ENCODE measurements around the gene XXYLT1.

Gene XXYLT1

GRCh38 chr3:195257454-195258448 is 13.2 kb downstream of the XXYLT1 start:
- TF ChIP-seq PKNOX1 (IDR thresholded peaks at IDR 0.05) = no peak
- no peak for TF ChIP-seq ELF4 (IDR thresholded peaks at IDR 0.05)
- no peak for TF ChIP-seq NFRKB (IDR thresholded peaks at IDR 0.05)
- TF ChIP-seq FOXK2 (IDR thresholded peaks at IDR 0.05) = no peak
- no peak for TF ChIP-seq SUZ12 (IDR thresholded peaks at IDR 0.05)
- no peak for TF ChIP-seq FOXM1 (IDR thresholded peaks at IDR 0.05; ENCODE audit: borderline replicate concordance)
- no peak for TF ChIP-seq BHLHE40 (IDR thresholded peaks at IDR 0.05; ENCODE audit: borderline replicate concordance)
- TF ChIP-seq L3MBTL2 (conservative IDR thresholded peaks at IDR 0.05) = no peak
- no peak for TF ChIP-seq SP1 (IDR thresholded peaks at IDR 0.05)
- no peak for TF ChIP-seq ZNF384 (IDR thresholded peaks at IDR 0.05)
- no peak for TF ChIP-seq LEF1 (IDR thresholded peaks at IDR 0.05; ENCODE audit: borderline replicate concordance)
- TF ChIP-seq HDGF (IDR thresholded peaks at IDR 0.05; ENCODE audit: borderline replicate concordance) = no peak
- TF ChIP-seq FOXA1 (IDR thresholded peaks at IDR 0.05) = no peak
- TF ChIP-seq CTBP1 (IDR thresholded peaks at IDR 0.05; ENCODE audit: borderline replicate concordance) = no peak
- no peak for TF ChIP-seq TARDBP (IDR thresholded peaks at IDR 0.05)
- TF ChIP-seq ARNT (IDR thresholded peaks at IDR 0.05) = no peak
- POLR2A ChIA-PET = interaction anchor here (1.4 kb wide), 1 partner anchor 13 kb away, joined by 4 read pairs; the partner anchor contains the start of gene XXYLT1
- DNase-seq (ENCODE audit: extremely low spot score) = no peak
- CTCF ChIA-PET = interaction anchor here (1.3 kb wide), 1 partner anchor 575 kb away, joined by 3 read pairs; no protein-coding TSS in a partner anchor

DNA sequence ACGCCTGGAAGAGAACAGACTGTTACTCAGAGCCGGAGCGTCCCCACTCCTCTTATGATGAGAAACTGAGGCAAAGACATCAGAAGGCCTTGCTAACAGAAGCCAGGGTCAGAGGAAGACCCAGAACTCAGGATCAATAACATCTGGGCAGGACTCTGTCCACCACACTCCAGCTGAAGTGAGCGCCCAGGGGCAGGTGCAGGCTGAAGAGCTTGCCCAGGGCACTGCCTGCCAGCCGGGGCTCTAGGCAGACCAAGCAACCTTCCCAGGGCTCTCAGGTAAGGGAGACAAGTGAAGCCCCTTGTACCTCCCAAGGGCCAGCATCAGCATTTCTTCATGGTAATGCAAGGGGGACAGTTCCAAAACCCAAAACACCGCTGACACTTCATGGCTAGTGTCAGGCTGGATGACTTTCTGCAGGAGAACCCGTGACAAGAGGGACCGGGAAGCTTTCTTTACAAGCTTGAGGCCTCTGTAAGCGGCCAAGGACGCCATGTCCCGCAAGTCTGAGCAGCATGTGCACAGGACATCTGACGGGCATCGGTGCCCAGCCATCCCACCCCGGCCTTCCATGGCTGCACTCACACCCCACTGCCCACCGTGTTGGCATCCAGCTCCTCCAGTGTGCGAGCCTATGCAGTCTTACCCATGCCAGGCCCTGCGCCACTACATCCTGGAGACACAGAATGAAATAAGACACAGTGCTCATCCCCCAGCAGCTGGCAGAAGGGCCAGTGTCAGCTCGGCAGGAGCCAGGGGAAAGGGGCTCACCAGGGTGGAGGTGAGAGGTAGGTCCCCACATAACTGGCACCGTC is 14.1 kb downstream of the XXYLT1 start:
- TF ChIP-seq NFRKB (IDR thresholded peaks at IDR 0.05) = no peak
- no peak for TF ChIP-seq FOXA1 (IDR thresholded peaks at IDR 0.05)
- TF ChIP-seq TARDBP (IDR thresholded peaks at IDR 0.05) = no peak
- no peak for TF ChIP-seq ARNT (IDR thresholded peaks at IDR 0.05)
- TF ChIP-seq ELF4 (IDR thresholded peaks at IDR 0.05) = no peak
- TF ChIP-seq FOXM1 (IDR thresholded peaks at IDR 0.05; ENCODE audit: borderline replicate concordance) = no peak
- no peak for TF ChIP-seq L3MBTL2 (conservative IDR thresholded peaks at IDR 0.05)
- no peak for TF ChIP-seq PKNOX1 (IDR thresholded peaks at IDR 0.05)
- TF ChIP-seq SUZ12 (IDR thresholded peaks at IDR 0.05) = no peak
- TF ChIP-seq SP1 (IDR thresholded peaks at IDR 0.05) = no peak
- no peak for TF ChIP-seq BHLHE40 (IDR thresholded peaks at IDR 0.05; ENCODE audit: borderline replicate concordance)
- TF ChIP-seq HDGF (IDR thresholded peaks at IDR 0.05; ENCODE audit: borderline replicate concordance) = no peak
- ChIA-PET CTCF (interaction anchor here (1.3 kb wide), 1 partner anchor 575 kb away, joined by 3 read pairs; no protein-coding TSS in a partner anchor), POLR2A (interaction anchor here (1.4 kb wide), 1 partner anchor 14 kb away, joined by 4 read pairs; the partner anchor contains the start of gene XXYLT1)
- no peak for DNase-seq (ENCODE audit: extremely low spot score)

DNA sequence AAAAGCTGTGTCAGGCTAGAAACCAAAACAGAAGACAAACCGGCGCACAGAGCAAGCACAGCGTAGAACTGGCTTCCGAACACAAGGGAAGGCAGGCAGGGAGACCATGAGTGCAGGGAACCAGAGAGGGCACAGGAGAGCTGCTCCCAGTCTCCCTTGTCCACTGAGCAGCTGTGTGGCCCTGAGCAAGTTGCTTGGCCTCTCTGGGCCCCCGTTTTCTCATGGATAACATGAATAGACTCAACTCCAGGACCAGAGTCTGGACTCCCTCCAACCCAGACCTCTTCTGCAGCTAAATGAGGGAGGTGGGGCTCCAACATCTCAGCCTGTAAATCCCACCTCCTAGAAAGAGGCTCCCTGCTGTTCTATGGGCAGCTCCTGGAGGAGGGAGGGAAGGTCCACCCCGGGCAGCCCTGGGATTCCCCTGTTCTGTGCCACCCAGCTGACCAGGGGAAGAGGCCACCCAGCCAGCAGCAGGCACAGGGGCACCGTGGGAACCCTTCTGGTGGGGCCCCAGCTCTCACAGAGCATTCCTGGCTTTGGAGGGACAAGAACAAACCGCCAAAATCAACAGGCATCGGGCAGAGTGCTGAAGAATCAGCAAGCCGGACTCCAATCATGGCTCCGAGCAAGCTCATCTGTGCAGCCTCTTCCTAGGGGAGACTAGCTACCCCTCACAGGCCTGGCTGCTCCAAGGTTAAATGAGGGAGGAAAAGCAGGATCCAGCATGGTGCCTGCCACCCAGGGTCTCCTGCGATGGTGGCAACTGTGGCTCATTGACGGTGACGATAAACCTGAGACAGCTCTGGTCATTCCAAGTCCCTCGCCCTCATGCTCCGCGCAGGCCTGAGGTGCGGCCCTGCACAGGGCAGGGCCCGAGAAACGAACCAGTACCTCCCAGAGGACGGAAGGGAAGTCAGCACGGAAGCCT is 15.1 kb downstream of the XXYLT1 start:
- TF ChIP-seq L3MBTL2 (conservative IDR thresholded peaks at IDR 0.05) (no peak), NFRKB (IDR thresholded peaks at IDR 0.05) (no peak), SP1 (IDR thresholded peaks at IDR 0.05) (no peak), BHLHE40 (IDR thresholded peaks at IDR 0.05; ENCODE audit: borderline replicate concordance) (no peak), ARNT (IDR thresholded peaks at IDR 0.05) (no peak), SUZ12 (IDR thresholded peaks at IDR 0.05) (no peak), TARDBP (IDR thresholded peaks at IDR 0.05) (no peak), CTBP1 (IDR thresholded peaks at IDR 0.05; ENCODE audit: borderline replicate concordance) (no peak), LEF1 (IDR thresholded peaks at IDR 0.05; ENCODE audit: borderline replicate concordance) (no peak), FOXK2 (IDR thresholded peaks at IDR 0.05) (no peak), FOXM1 (IDR thresholded peaks at IDR 0.05; ENCODE audit: borderline replicate concordance) (no peak), ZNF384 (IDR thresholded peaks at IDR 0.05) (no peak)
- CTCF ChIA-PET = interaction anchor here (0.7 kb wide), 1 partner anchor 573 kb away, joined by 4 read pairs; no protein-coding TSS in a partner anchor
- POLR2A ChIA-PET = interaction anchor here (1.4 kb wide), 1 partner anchor 15 kb away, joined by 4 read pairs; the partner anchor contains the start of gene XXYLT1
- DNase-seq (ENCODE audit: extremely low spot score) = no peak

GRCh38 chr3:195255176-195255500 is 15.8 kb downstream of the XXYLT1 start:
- POLR2A ChIA-PET = interaction anchor here (0.9 kb wide), 1 partner anchor 15 kb away, joined by 3 read pairs; no protein-coding TSS in a partner anchor

More at GRCh38 chr3:195255176-195255500, 15.8 kb downstream of the XXYLT1 start:
- DNase-seq (ENCODE audit: extremely low spot score) = no peak
- TF ChIP-seq NFRKB (IDR thresholded peaks at IDR 0.05) (no peak), FOXM1 (IDR thresholded peaks at IDR 0.05; ENCODE audit: borderline replicate concordance) (no peak), SUZ12 (IDR thresholded peaks at IDR 0.05) (no peak), HDGF (IDR thresholded peaks at IDR 0.05; ENCODE audit: borderline replicate concordance) (no peak), ELF4 (IDR thresholded peaks at IDR 0.05) (no peak), ZNF384 (IDR thresholded peaks at IDR 0.05) (no peak), TARDBP (IDR thresholded peaks at IDR 0.05) (no peak), PKNOX1 (IDR thresholded peaks at IDR 0.05) (no peak), CTBP1 (IDR thresholded peaks at IDR 0.05; ENCODE audit: borderline replicate concordance) (no peak), L3MBTL2 (conservative IDR thresholded peaks at IDR 0.05) (no peak), ARNT (IDR thresholded peaks at IDR 0.05) (no peak), LEF1 (IDR thresholded peaks at IDR 0.05; ENCODE audit: borderline replicate concordance) (no peak), BHLHE40 (IDR thresholded peaks at IDR 0.05; ENCODE audit: borderline replicate concordance) (no peak), FOXA1 (IDR thresholded peaks at IDR 0.05) (no peak), SP1 (IDR thresholded peaks at IDR 0.05) (no peak), FOXK2 (IDR thresholded peaks at IDR 0.05) (no peak)
- CTCF ChIA-PET = no interaction called here

Data from HEK293T (cell line).